ENCODE data around the gene PSME3IP1.

The PSME3IP1 gene

DNA sequence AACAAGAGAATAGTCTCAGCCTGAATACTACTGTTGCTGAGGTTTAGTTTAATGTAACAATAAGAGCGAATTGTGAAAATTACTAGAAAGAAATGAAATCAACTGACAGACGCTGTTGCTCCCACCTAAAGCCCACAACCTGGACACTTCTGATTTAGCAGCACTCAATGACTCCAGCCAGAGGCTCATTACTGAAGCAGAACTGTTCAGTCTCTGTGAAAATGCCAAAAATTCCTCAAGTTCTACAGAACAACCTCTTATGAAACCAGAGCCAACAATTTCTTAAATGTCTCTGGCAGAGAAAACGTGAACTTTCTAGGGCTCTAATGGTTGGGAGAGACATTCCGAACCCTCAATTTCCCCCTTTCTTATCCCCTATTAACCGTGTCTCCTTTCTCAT, 9.9 kb downstream of the PSME3IP1 start:
- no peak overlapping the region for H2AFZ ChIP-seq (ENCODE audit: low read depth, low read length)
- no peaks in the 10 kb centered on the region for H3K27me3 ChIP-seq (ENCODE audit: insufficient read depth, low read length)
- H3K4me3 ChIP-seq (ENCODE audit: low read length), result no peak overlapping the region
- peaks cover 14% of the 10 kb centered on the region for H3K36me3 ChIP-seq (ENCODE audit: insufficient read depth, low read length)
- H3K4me1 ChIP-seq (ENCODE audit: insufficient read depth, low read length), result peaks cover 30% of the 10 kb centered on the region
- H3K9me3 ChIP-seq (ENCODE audit: low read length), result no peaks in the 10 kb centered on the region

DNA sequence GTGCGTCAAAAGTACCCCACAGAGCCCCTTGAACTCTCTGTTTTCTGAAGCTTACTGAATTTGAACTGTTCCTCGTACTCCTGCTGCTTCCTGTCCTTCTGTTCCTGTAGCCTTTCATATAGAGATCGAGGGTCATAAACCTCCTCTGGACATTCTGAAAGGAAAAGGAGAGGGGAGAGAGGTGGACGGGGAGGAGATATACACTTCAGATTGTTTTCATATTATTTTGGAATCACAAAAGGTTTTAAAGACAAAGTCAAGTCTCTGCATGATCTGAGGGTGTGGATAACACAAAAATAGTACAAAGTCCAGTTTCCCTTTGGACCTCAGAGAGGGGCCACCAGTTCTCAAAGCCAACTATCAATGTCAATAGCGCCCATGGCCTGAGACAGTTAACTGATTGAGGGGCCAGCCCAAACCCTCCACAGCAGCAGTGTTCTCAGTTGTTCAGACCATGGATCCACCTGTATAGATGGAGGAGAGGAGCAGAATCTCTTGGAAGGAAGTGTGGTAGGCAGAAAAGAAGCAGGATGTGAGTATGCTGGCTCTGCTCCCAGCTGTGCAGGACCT, 13.0 kb downstream of the PSME3IP1 start:
- Histone ChIP-seq H3K36me3 (ENCODE audit: insufficient read depth, low read length) (peaks cover 26% of the 10 kb centered on the region), H3K4me3 (ENCODE audit: low read length) (no peak overlapping the region), H3K4me1 (ENCODE audit: insufficient read depth, low read length) (peaks cover 22% of the 10 kb centered on the region), H3K9me3 (ENCODE audit: low read length) (no peaks in the 10 kb centered on the region), H2AFZ (ENCODE audit: low read depth, low read length) (no peak overlapping the region), H3K27me3 (ENCODE audit: insufficient read depth, low read length) (no peaks in the 10 kb centered on the region)

DNA sequence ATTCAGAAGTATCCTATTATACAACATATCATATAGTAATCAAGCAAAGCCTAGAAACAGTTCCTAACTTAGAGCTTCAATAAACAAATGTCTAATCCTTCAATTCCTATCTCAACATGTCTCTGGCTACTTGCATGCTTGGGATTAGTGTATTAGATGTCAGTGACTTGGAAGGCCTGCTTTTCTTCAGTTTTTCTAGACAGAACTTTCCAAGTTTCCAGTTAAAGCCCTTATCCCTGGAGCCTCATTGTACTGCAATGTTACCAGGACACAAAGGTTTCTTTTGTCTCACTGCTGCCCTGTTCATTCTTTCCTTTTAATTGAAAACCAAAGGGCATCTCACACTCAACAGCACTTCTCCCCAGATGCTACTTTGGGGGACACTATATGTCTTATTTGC, 16.5 kb downstream of the PSME3IP1 start:
- Histone ChIP-seq H3K4me3 (ENCODE audit: low read length) (no peak overlapping the region), H3K9me3 (ENCODE audit: low read length) (no peaks in the 10 kb centered on the region), H3K4me1 (ENCODE audit: insufficient read depth, low read length) (peaks cover 26% of the 10 kb centered on the region), H3K36me3 (ENCODE audit: insufficient read depth, low read length) (peaks cover 53% of the 10 kb centered on the region), H3K27me3 (ENCODE audit: insufficient read depth, low read length) (no peaks in the 10 kb centered on the region), H2AFZ (ENCODE audit: low read depth, low read length) (no peak overlapping the region)

DNA sequence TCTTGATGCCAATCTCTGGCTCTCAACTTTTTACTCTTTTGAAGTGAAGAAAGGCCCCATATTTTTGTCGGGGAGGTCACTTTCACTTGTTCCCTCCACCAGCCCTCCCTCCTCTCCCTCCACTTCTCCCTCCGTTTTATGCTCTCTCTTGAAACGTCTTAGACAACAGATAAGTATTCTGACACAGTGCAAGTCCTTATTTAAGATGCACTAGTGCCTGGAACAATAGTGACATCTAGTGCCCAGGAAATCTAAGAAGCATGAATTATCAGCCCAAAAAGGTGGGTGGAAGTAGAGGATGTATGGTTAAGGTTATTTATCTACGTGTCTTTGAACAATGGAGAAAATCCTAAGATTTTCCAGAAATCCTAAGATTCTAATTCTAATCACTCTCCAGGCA, 17.9 kb downstream of the PSME3IP1 start:
- Histone ChIP-seq H3K4me3 (ENCODE audit: low read length) (no peak overlapping the region), H3K36me3 (ENCODE audit: insufficient read depth, low read length) (peaks cover 67% of the 10 kb centered on the region), H2AFZ (ENCODE audit: low read depth, low read length) (no peak overlapping the region), H3K27me3 (ENCODE audit: insufficient read depth, low read length) (no peaks in the 10 kb centered on the region), H3K4me1 (ENCODE audit: insufficient read depth, low read length) (peaks cover 23% of the 10 kb centered on the region), H3K9me3 (ENCODE audit: low read length) (no peaks in the 10 kb centered on the region)

DNA sequence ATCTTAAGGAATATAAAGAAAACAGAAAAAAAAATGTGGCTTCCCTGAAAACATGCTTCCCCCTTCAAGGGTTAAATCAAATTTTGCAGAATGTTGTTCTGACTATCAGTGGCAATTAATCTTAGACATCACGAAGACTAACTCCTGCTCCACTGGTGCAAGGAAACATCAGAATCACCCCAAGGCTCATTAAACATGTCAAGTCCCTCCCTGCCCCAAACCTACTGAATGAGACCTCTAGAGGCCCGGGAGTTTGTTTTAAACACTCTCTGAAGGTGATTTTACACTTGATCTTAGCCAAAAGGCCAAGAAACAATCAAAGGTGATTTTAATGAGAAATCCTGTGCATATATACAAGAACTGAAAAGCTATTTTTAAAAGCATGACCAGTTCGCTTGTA, 18.3 kb downstream of the PSME3IP1 start:
- Histone ChIP-seq H3K27me3 (ENCODE audit: insufficient read depth, low read length) (no peaks in the 10 kb centered on the region), H3K36me3 (ENCODE audit: insufficient read depth, low read length) (peaks cover 69% of the 10 kb centered on the region), H3K4me1 (ENCODE audit: insufficient read depth, low read length) (peaks cover 19% of the 10 kb centered on the region), H3K9me3 (ENCODE audit: low read length) (no peaks in the 10 kb centered on the region), H2AFZ (ENCODE audit: low read depth, low read length) (no peak overlapping the region), H3K4me3 (ENCODE audit: low read length) (no peak overlapping the region)

DNA sequence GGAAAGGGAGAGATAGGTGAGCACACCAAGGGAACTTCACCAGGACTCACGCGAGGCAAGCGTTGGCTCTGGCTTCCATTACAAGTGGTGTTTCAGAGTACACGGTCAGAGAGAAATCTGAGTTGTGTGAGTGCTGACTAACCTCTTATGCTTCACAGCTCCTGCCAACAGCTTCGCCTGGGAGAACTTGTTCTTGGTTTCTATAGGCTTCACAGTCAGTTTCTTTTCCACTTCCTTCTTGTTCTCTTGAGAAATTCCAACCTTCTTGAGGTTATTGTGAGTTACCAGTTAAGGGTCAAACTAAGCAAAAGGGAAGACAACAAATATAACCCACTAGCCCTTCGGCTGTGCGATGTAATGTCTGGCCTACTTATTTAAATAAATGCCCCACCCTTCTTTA, 18.9 kb downstream of the PSME3IP1 start:
- peaks cover 17% of the 10 kb centered on the region for H3K4me1 ChIP-seq (ENCODE audit: insufficient read depth, low read length)
- H2AFZ ChIP-seq (ENCODE audit: low read depth, low read length), result no peak overlapping the region
- H3K9me3 ChIP-seq (ENCODE audit: low read length), result no peaks in the 10 kb centered on the region
- no peaks in the 10 kb centered on the region for H3K27me3 ChIP-seq (ENCODE audit: insufficient read depth, low read length)
- H3K4me3 ChIP-seq (ENCODE audit: low read length), result no peak overlapping the region
- peaks cover 71% of the 10 kb centered on the region for H3K36me3 ChIP-seq (ENCODE audit: insufficient read depth, low read length)

DNA sequence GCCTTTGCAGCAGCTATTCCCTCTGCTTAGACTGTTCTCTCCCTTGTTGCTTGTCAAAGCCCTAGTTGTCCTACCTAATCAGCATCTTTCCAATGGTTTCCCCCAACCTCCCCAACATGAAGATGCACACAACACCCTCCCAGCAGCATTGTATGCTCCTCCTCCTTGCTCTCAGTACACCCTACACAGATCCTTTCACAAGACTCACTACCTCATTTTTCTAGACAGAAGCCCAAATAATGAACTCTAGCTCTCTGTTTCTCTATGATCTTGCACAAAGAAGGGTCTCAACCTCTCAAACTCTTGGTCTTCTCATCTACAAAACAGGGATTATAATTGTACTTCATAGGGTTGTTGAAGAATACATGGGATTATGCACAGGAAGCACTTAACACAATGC, 19.4 kb downstream of the PSME3IP1 start:
- Histone ChIP-seq H3K36me3 (ENCODE audit: insufficient read depth, low read length) (peaks cover 69% of the 10 kb centered on the region), H2AFZ (ENCODE audit: low read depth, low read length) (no peak overlapping the region), H3K4me1 (ENCODE audit: insufficient read depth, low read length) (peaks cover 17% of the 10 kb centered on the region), H3K27me3 (ENCODE audit: insufficient read depth, low read length) (no peaks in the 10 kb centered on the region), H3K9me3 (ENCODE audit: low read length) (no peaks in the 10 kb centered on the region), H3K4me3 (ENCODE audit: low read length) (no peak overlapping the region)

DNA sequence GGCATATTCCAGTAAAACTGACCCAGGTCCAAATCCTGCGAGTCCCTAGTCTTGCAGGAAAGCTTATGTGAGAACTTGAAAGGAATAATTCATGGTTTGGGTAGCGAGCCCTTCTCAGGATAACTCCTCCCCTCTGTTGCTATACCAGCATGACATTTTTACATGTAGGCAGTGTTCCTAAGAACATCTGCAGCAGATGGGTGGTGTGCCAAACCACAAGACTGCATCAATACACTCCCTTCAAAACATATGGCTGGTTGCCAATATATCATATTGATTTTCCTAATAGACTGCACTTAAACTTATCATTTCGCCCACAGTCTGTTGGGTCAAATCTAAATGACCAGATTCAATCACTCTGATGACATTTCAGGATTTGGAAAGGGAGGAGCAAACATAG, 19.9 kb downstream of the PSME3IP1 start:
- peaks cover 17% of the 10 kb centered on the region for H3K4me1 ChIP-seq (ENCODE audit: insufficient read depth, low read length)
- H2AFZ ChIP-seq (ENCODE audit: low read depth, low read length), result no peak overlapping the region
- H3K9me3 ChIP-seq (ENCODE audit: low read length), result no peaks in the 10 kb centered on the region
- H3K27me3 ChIP-seq (ENCODE audit: insufficient read depth, low read length), result no peaks in the 10 kb centered on the region
- no peak overlapping the region for H3K4me3 ChIP-seq (ENCODE audit: low read length)
- peaks cover 69% of the 10 kb centered on the region for H3K36me3 ChIP-seq (ENCODE audit: insufficient read depth, low read length)

DNA sequence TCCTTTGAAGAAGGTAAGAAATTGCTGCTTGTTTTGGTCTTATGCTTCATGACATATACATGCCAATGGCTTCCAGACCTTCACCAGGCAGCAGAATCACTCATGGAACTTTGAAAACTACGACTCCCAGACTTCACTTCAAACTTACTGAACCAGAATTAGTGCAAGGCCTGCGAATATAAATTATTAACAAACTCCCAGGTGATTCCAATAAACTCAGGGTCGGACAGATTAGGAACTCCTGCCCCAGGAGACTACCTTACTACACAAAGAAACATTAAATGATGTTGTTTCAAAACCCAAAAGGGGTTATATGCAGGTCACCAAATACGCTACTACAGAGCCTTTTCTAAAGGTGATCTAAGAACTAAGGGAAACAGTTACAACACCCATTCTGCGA, 20.4 kb downstream of the PSME3IP1 start:
- Histone ChIP-seq H3K27me3 (ENCODE audit: insufficient read depth, low read length) (no peaks in the 10 kb centered on the region), H3K9me3 (ENCODE audit: low read length) (no peaks in the 10 kb centered on the region), H2AFZ (ENCODE audit: low read depth, low read length) (no peak overlapping the region), H3K4me1 (ENCODE audit: insufficient read depth, low read length) (peaks cover 17% of the 10 kb centered on the region), H3K36me3 (ENCODE audit: insufficient read depth, low read length) (peaks cover 69% of the 10 kb centered on the region), H3K4me3 (ENCODE audit: low read length) (no peak overlapping the region)

DNA sequence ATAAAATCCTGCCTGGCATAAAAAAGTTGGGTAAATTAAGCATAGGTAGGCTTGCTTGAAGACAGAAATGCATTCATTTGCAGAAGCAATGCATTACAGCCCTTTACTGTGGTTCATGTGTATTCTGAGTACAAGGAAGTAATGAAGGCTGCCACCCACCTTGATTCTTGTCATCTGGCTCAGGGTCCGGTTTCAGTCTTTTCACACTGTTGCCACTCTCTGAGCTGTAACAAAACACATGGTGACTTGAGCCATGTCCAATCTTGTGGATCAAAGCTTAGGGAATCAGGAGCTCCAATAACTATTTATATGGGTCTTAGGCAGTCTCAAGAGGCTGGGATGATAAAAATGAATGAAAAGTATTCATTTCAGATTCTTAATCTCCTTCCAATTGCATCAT, 22.0 kb downstream of the PSME3IP1 start:
- H3K4me3 ChIP-seq (ENCODE audit: low read length), result no peak overlapping the region
- H3K9me3 ChIP-seq (ENCODE audit: low read length), result no peaks in the 10 kb centered on the region
- H3K4me1 ChIP-seq (ENCODE audit: insufficient read depth, low read length), result peaks cover 6% of the 10 kb centered on the region
- no peaks in the 10 kb centered on the region for H3K27me3 ChIP-seq (ENCODE audit: insufficient read depth, low read length)
- H2AFZ ChIP-seq (ENCODE audit: low read depth, low read length), result no peak overlapping the region
- H3K36me3 ChIP-seq (ENCODE audit: insufficient read depth, low read length), result peaks cover 74% of the 10 kb centered on the region

DNA sequence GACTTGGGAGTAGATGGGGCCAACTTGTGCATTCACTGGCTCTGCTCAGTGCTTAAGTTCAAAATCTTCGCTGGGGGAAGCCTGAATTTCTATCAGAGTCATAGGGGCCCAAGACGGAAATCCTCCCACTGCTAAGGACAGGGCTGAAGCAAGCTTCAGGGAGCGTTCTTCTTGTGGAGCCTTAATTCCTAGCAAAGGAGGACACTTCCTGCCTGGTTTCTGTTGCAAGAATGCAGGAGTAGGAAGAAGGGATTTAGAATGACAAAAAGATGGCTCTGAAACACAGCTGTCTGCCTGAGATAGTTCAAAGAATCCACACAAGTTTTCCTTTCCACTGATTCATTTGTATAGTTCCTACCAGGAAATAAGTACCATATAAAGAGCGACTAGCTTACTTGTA, 26.4 kb downstream of the PSME3IP1 start:
- H2AFZ ChIP-seq (ENCODE audit: low read depth, low read length), result no peak overlapping the region
- no peaks in the 10 kb centered on the region for H3K4me1 ChIP-seq (ENCODE audit: insufficient read depth, low read length)
- H3K36me3 ChIP-seq (ENCODE audit: insufficient read depth, low read length), result peaks cover 85% of the 10 kb centered on the region
- H3K9me3 ChIP-seq (ENCODE audit: low read length), result no peaks in the 10 kb centered on the region
- no peaks in the 10 kb centered on the region for H3K27me3 ChIP-seq (ENCODE audit: insufficient read depth, low read length)
- H3K4me3 ChIP-seq (ENCODE audit: low read length), result no peak overlapping the region

DNA sequence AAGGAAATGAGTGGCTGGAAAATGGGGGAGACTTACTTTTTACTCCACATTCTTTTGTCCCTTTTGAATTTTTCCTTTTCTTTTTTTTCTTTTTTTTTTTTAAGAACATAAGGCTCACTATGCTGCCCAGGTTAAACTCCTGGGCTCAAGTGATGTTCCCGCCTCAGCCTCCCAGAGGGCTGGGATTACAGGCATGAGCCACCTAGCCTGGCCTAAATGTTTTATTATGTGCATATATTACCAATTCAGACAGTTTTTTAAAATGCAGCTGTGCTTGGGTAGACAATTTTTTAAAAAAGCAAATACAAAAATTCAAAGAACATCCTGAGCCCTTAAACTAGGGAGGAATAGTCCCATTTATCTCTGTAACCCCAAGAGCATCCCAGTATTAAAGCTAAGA, 28.3 kb downstream of the PSME3IP1 start:
- H3K9me3 ChIP-seq (ENCODE audit: low read length), result no peaks in the 10 kb centered on the region
- H2AFZ ChIP-seq (ENCODE audit: low read depth, low read length), result no peak overlapping the region
- no peaks in the 10 kb centered on the region for H3K27me3 ChIP-seq (ENCODE audit: insufficient read depth, low read length)
- no peaks in the 10 kb centered on the region for H3K4me1 ChIP-seq (ENCODE audit: insufficient read depth, low read length)
- H3K36me3 ChIP-seq (ENCODE audit: insufficient read depth, low read length), result peaks cover 87% of the 10 kb centered on the region
- H3K4me3 ChIP-seq (ENCODE audit: low read length), result no peak overlapping the region

DNA sequence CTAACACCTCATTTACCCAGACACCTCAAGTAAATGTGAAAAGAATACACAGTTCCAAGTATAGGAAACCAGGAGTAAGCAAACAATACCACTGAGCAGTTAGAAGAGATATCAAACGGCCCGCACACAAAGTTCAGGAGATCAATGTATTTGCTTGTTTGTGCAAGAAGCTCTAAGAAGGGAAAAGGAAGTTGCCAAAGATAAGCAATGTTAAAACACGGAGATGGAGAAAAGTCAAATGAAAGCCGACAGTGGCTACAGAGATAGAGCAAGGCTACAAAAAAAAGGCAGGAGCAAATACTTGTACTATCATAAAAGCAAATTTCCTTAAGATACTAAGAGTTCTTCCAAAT, 29.5 kb downstream of the PSME3IP1 start:
- Histone ChIP-seq H3K9me3 (ENCODE audit: low read length) (no peaks in the 10 kb centered on the region), H2AFZ (ENCODE audit: low read depth, low read length) (no peak overlapping the region), H3K27me3 (ENCODE audit: insufficient read depth, low read length) (no peaks in the 10 kb centered on the region), H3K36me3 (ENCODE audit: insufficient read depth, low read length) (peaks cover 83% of the 10 kb centered on the region), H3K4me1 (ENCODE audit: insufficient read depth, low read length) (no peaks in the 10 kb centered on the region), H3K4me3 (ENCODE audit: low read length) (no peak overlapping the region)

DNA sequence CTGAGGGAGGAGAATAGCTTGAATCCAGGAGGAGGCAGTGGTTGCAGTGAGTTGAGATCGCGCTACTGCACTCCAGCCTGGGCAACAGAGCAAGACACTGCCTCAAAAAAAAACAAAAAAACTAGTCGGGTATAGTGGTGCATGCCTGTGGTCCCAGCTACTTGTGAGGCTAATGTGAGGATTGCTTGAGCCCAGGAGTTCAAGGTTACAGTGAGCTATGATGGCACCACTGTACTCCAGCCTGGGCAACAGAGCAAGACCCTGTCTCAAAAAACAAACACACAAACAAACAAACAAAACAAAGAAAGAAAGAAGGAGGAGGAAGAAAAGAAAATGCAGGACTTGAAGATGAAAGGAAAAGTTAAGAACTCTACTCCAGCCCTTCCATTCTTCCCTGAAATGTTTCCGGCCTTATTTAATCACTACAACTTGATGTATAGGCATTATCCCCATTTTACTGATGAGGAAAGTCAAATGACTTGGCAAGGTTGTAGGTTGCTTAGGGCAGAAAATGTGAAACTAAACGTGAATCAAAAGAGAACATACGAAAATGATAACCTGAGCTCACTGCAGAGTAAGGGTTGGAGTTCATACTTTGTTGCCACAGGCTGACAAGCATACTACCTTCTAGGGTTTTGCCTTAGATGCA, 30.0 kb downstream of the PSME3IP1 start:
- Histone ChIP-seq H3K4me3 (ENCODE audit: low read length) (no peak overlapping the region), H3K9me3 (ENCODE audit: low read length) (no peaks in the 10 kb centered on the region), H2AFZ (ENCODE audit: low read depth, low read length) (no peak overlapping the region), H3K36me3 (ENCODE audit: insufficient read depth, low read length) (peaks cover 78% of the 10 kb centered on the region), H3K27me3 (ENCODE audit: insufficient read depth, low read length) (no peaks in the 10 kb centered on the region), H3K4me1 (ENCODE audit: insufficient read depth, low read length) (no peaks in the 10 kb centered on the region)

All from neuron (in vitro differentiated cells).